Measurements from ENCODE around the gene ZNF516.

The ZNF516 gene

GRCh38 chr18:76467371-76468190, 27.5 kb downstream of the ZNF516 start:
- no peak for DNase-seq (ENCODE audit: low spot score)
- no peak for TF ChIP-seq CTCF (IDR thresholded peaks at IDR 0.05; ENCODE audit: borderline replicate concordance, control extremely low read depth, extremely low read depth, insufficient read depth, missing control alignments)
- in situ Hi-C loops (cut with MboI; ENCODE audit: low sequenced_read_pairs, unreplicated experiment), result no loop called here

GRCh38 chr18:76466410-76466991, 28.5 kb downstream of the ZNF516 start:
- in situ Hi-C loops (cut with MboI; ENCODE audit: low sequenced_read_pairs, unreplicated experiment), result no loop called here
- no peak for DNase-seq (ENCODE audit: low spot score)
- no peak for TF ChIP-seq CTCF (IDR thresholded peaks at IDR 0.05; ENCODE audit: borderline replicate concordance, control extremely low read depth, extremely low read depth, insufficient read depth, missing control alignments)

GRCh38 chr18:76465630-76466409, 29.2 kb downstream of the ZNF516 start:
- DNase-seq (ENCODE audit: low spot score), result no peak
- TF ChIP-seq CTCF (IDR thresholded peaks at IDR 0.05; ENCODE audit: borderline replicate concordance, control extremely low read depth, extremely low read depth, insufficient read depth, missing control alignments), result no peak
- in situ Hi-C loops (cut with MboI; ENCODE audit: low sequenced_read_pairs, unreplicated experiment), result no loop called here

- no peak for TF ChIP-seq CTCF (IDR thresholded peaks at IDR 0.05; ENCODE audit: borderline replicate concordance, control extremely low read depth, extremely low read depth, insufficient read depth, missing control alignments)
- in situ Hi-C loops (cut with MboI; ENCODE audit: low sequenced_read_pairs, unreplicated experiment), result no loop called here
- no peak for DNase-seq (ENCODE audit: low spot score)
These were observed 30.5 kb downstream of the ZNF516 start for GRCh38 chr18:76464281-76465259.

GRCh38 chr18:76463872-76464271, 31.2 kb downstream of the ZNF516 start:
- in situ Hi-C loops (cut with MboI; ENCODE audit: low sequenced_read_pairs, unreplicated experiment), result no loop called here
- no peak for TF ChIP-seq CTCF (IDR thresholded peaks at IDR 0.05; ENCODE audit: borderline replicate concordance, control extremely low read depth, extremely low read depth, insufficient read depth, missing control alignments)
- DNase-seq (ENCODE audit: low spot score), result no peak
